Lung (tissue), 12 donors: ENCODE data around the gene PSMA8. TPM values are rescaled to one million over a fixed set of nuclear protein-coding genes. Genes with fewer than 3 reads are reported as not detected.
"Not testable (repeated sequence)": the region's sequence is repeated elsewhere in the genome, so short reads cannot be mapped to it uniquely, and the experiment has no call there.

Experiments
- ATAC-seq: fragments of 200-7000 bp; cut with Tn5 transposase; one replicate; pipeline ENCODE4 v1.9.1; 2020; ENCODE audit warnings: moderate number of reproducible peaks; ENCODE audit not compliant: insufficient read depth, low FRiP score
- DNase-seq, 3 donors: peaks; one replicate each; pipeline ENCODE4 v3.0.0-alpha.2; 2013 to 2017
- H3K27ac ChIP-seq, 2 donors: one replicate each; pipeline ENCODE4 v1.5.1; 2013; ENCODE audit warnings: mild to moderate bottlenecking in 2 of 2, moderate library complexity in 2 of 2, control low read depth in 1 of 2, inconsistent platforms in 1 of 2, low read depth in 1 of 2, low read length in 1 of 2
- H3K27me3 ChIP-seq, 3 donors: one replicate each; pipeline ENCODE4 v1.5.1; 2013; ENCODE audit warnings: low read length in 2 of 3; ENCODE audit not compliant: control insufficient read depth in 3 of 3, insufficient read depth in 3 of 3
- H3K36me3 ChIP-seq, 4 donors: one replicate each; pipeline ENCODE4 v1.5.1; 2013; ENCODE audit warnings: low read length in 4 of 4, mild to moderate bottlenecking in 1 of 4, moderate library complexity in 1 of 4; ENCODE audit not compliant: control insufficient read depth in 4 of 4, insufficient read depth in 4 of 4
- H3K4me1 ChIP-seq, 5 donors: one replicate each; pipeline ENCODE4 v1.5.1; 2013; ENCODE audit warnings: low read length in 5 of 5, mild to moderate bottlenecking in 2 of 5, moderate library complexity in 1 of 5; ENCODE audit not compliant: control insufficient read depth in 5 of 5, insufficient read depth in 5 of 5
- H3K4me3 ChIP-seq: one replicate; pipeline ENCODE4 v1.5.1; 2013; ENCODE audit warnings: mild to moderate bottlenecking, control low read depth, moderate library complexity
- H3K9ac ChIP-seq, 2 donors: one replicate each; pipeline ENCODE4 v1.5.1; 2013; ENCODE audit warnings: low read length in 2 of 2, control low read depth in 1 of 2; ENCODE audit not compliant: insufficient read depth in 1 of 2
- H3K9me3 ChIP-seq, 4 donors: one replicate each; pipeline ENCODE4 v1.5.1; 2013; ENCODE audit warnings: low read length in 3 of 4, mild to moderate bottlenecking in 1 of 4, moderate library complexity in 1 of 4; ENCODE audit not compliant: control insufficient read depth in 4 of 4, insufficient read depth in 3 of 4
- WGBS, 2 donors: extraction: QIAGEN DNeasy Blood & Tissue Kit; methylation state at CpG; one replicate each; pipeline ENCODE4 v1.1.7; 2013; 5-methylcytosine and 5-hydroxymethylcytosine counted together
- polyA plus RNA-seq, 2 donors: library from polyadenylated mRNA; stranded (reverse); fragments of 200-250 nt; gene quantifications; one replicate each; pipeline ENCODE4 v1.2.1, GENCODE V29; 2013
- total RNA-seq, 2 donors: library from RNA; depleted of rRNA in 1 of 2; stranded (reverse); fragments of >200 nt in 1 of 2; gene quantifications; one replicate each; pipeline ENCODE4 v1.2.1, GENCODE V29; 2014 to 2021
- TF ChIP-seq, protein P1 (sequence below): IDR thresholded peaks from 2 replicates; pipeline ENCODE4 v1.5.1; 2012; ENCODE audit warnings: mild to moderate bottlenecking; ENCODE audit errors: control extremely low read depth, extremely low read depth
- donor health status: control.
- donor health status: control.
- donor health status: Bipolar disorder and iron deficiency.
- donor health status: healthy.
- donor health status: DM: yes; HTN: yes; CAD: no.

Gene PSMA8
- total and polyA plus RNA-seq, 4 donors, result 0.07 TPM; not detected in 3

DNA sequence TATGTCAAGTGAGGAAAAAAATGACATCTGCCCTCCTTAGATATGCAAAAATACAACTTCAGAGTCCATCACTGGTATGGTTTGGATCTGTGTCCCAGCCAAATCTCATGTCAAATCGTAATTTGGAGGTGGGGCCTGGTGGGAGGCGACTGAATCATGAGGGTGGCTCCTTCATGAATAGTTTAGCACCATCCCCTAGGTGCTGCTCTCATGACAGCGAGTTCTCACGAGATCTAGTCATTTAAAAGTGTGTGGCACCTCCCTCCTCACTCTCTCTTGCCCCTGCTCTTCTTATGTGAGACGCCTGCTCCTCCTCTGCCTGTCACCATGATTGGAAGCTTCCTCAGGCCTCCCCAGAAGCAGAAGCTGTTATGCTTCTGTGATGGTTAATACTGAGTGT, 5.9 kb upstream of the PSMA8 start:
- H3K4me3 ChIP-seq, result no peak overlapping the region
- TF ChIP-seq, protein P1, sequence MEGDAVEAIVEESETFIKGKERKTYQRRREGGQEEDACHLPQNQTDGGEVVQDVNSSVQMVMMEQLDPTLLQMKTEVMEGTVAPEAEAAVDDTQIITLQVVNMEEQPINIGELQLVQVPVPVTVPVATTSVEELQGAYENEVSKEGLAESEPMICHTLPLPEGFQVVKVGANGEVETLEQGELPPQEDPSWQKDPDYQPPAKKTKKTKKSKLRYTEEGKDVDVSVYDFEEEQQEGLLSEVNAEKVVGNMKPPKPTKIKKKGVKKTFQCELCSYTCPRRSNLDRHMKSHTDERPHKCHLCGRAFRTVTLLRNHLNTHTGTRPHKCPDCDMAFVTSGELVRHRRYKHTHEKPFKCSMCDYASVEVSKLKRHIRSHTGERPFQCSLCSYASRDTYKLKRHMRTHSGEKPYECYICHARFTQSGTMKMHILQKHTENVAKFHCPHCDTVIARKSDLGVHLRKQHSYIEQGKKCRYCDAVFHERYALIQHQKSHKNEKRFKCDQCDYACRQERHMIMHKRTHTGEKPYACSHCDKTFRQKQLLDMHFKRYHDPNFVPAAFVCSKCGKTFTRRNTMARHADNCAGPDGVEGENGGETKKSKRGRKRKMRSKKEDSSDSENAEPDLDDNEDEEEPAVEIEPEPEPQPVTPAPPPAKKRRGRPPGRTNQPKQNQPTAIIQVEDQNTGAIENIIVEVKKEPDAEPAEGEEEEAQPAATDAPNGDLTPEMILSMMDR, result no peak
- H3K27ac ChIP-seq, result no peak overlapping the region
- H3K9ac ChIP-seq, result no peak overlapping the region
- 76 to 78% methylated on average over 5 of the region's 5 CpGs for WGBS, 2 donors
- H3K9me3 ChIP-seq, result no peaks in the 10 kb centered on the region
- no peaks in the 10 kb centered on the region for H3K4me1 ChIP-seq
- DNase-seq (no peak), ATAC-seq (no peak)
- no peaks in the 10 kb centered on the region for H3K27me3 ChIP-seq
- H3K36me3 ChIP-seq, result no peaks in the 10 kb centered on the region

DNA sequence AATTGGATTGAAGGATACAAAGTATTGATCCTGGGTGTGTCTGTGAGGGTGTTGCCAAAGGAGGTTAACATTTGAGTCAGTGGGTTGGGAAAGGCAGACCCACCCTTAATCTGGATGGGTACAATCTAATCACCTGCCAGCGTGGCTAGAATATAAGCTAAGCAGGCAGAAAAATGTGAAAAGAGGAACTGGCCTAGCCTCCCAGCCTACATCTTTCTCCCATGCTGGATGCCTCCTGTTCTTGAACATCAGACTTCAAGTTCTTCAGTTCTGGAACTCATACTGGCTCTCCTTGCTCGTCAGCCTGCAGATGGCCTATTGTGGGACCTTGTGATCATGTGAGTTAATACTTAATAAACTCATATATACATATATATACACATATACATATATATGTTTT, 5.5 kb upstream of the PSMA8 start:
- not testable (repeated sequence) for H3K4me1 ChIP-seq, ATAC-seq, H3K9ac ChIP-seq, H3K36me3 ChIP-seq, H3K27ac ChIP-seq, H3K27me3 ChIP-seq, H3K4me3 ChIP-seq, H3K9me3 ChIP-seq, DNase-seq
- 84 to 85% methylated on average over 2 of the region's 2 CpGs for WGBS, 2 donors

DNA sequence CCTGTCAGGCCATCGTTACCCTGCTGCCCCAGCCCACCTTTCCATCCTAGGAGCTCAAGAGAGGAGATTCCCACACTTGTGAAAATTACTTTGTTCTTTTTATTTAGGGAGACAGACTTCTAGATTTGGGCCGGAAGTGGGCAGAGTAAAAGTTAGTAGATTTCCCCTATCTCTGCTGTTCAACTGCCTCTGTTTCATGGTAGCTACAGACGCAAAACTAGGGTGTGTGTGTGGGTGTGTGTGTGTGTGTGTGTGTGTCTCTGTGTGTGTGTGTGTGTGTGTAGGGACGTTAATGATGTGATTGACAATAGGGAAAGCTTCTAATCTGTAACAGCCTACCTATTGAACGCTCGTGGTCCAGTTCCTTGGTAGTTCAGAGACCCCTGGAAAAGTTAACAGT, 438 bp downstream of the PSMA8 start:
- TF ChIP-seq, protein P1, result no peak
- H3K4me1 ChIP-seq, result peaks cover 0 to 3% (median 0%) of the 10 kb centered on the region in 5 donors
- ATAC-seq (no peak), DNase-seq (no peak)
- H3K4me3 ChIP-seq, result no peak overlapping the region
- H3K36me3 ChIP-seq, result no peaks in the 10 kb centered on the region
- H3K27ac ChIP-seq, result no peak overlapping the region
- H3K27me3 ChIP-seq, result no peaks in the 10 kb centered on the region
- no peak overlapping the region for H3K9ac ChIP-seq
- 90 to 91% methylated on average over 6 of the region's 6 CpGs for WGBS, 2 donors
- peaks cover 0 to 4% (median 0%) of the 10 kb centered on the region in 4 donors for H3K9me3 ChIP-seq

DNA sequence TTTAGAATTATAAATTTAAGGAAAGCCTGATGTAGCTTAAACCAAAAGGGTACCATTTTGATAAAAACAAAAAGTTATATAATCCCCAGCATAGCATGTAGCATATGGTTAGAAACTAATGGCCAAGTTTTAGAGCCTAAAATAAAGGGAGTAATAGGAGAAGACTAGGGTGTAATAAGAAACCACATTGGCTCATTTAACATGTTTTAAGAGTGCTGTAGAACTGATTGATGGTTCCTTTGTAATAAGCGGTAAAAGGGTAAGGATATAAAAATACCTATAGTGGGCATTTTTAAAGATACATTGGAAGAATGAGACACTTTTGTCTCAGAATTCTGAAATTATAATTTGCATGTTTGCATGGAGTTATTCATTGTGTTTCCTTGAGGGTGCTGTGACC, 1.9 kb downstream of the PSMA8 start:
- Histone ChIP-seq H3K9ac (no peak overlapping the region), H3K27ac (no peak overlapping the region), H3K4me3 (no peak overlapping the region), H3K27me3 (no peaks in the 10 kb centered on the region), H3K4me1 (peaks cover 0 to 3% (median 0%) of the 10 kb centered on the region in 5 donors), H3K36me3 (no peaks in the 10 kb centered on the region), H3K9me3 (peaks cover 0 to 4% (median 0%) of the 10 kb centered on the region in 4 donors)
- 84 to 86% methylated on average over 1 of the region's 1 CpG for WGBS, 2 donors
- no peak for ATAC-seq
- peak in 1 of 3 donors; percentile 16 for DNase-seq
- TF ChIP-seq, protein P1, result no peak
